ENCODE data around the gene APELA.
"Not testable (repeated sequence)": the region's sequence is repeated elsewhere in the genome, so short reads cannot be mapped to it uniquely, and the experiment has no call there.

The APELA gene

DNA sequence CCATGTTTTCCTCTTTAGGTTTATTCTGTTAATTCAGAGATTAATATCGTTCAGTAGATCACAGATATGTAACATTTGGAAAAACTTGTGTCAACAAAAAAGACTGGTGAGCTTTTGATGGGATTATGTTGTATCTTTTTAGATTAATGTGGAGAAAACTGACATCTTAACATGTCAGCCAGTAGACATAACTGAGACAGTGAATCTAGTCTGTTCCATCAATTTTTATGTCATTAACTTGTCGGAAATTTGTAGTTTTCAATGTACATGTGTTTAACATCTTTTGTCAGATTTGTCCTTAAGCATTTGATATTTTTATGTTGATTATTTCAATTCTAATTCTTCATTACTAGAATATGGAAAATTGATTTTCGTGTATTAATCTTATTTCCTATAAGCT lies 42.0 kb downstream of the APELA start:
- Histone ChIP-seq H3K27ac (no peak overlapping the region), H3K4me3 (no peak overlapping the region)

GRCh38 chr4:164924670-164925238 lies 47.8 kb downstream of the APELA start:
- Histone ChIP-seq H3K27ac (no peak overlapping the region), H3K4me3 (no peak overlapping the region)

GRCh38 chr4:164926301-164926700 lies 49.3 kb downstream of the APELA start:
- Histone ChIP-seq H3K27ac (peak overlapping the region in 3 of 21 experiments; percentile 16 to 53 (median 26)), H3K4me3 (no peak overlapping the region)

DNA sequence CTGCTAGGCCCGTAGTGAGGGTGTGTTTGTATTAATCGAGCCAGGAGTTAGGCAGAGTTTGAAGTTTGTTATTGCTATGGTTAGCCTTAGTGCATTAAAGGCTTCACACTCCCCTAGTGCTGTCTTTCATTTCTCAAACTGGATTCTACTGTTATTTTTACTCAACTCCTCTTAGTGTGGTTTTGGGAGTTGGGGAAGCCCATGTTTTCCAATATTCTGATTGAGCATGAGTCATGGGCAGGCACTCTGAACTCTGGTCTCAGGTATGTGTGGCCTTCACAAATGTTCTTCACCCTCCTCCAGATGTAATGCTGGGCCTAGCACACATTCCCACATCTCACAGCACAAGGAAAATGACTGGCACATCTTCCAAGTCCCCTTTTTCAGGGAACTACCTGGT lies 50.1 kb downstream of the APELA start:
- not testable (repeated sequence) for H3K4me3 ChIP-seq
- H3K27ac ChIP-seq, result peak overlapping the region in 5 of 21 experiments; percentile 16 to 53 (median 26)

DNA sequence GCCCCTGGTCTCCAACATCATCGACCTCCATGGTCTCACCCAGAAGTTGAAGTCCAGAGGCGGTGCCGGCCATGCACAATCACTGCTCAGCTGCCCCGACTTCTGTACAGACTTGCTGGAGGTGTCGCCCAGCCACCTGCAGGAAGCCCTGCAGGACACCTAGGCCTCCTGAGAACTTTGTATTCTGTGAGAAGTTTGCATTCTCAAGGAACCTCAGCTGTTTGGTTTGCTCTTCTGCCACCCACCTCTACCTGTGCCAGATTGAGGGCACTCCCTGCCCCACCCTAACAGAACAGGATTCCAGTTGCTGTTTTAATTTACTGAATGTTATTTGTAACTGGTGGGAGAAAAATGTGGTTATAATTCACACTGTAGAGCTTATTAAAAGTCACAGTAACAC lies 53.7 kb downstream of the APELA start:
- H3K27ac ChIP-seq, result no peak overlapping the region

GRCh38 chr4:164931551-164932324 lies 54.8 kb downstream of the APELA start:
- Histone ChIP-seq H3K27ac (no peak overlapping the region), H3K4me3 (no peak overlapping the region)

More for the DNA sequence above, 53.7 kb downstream of the APELA start:
- no peak overlapping the region for H3K4me3 ChIP-seq

DNA sequence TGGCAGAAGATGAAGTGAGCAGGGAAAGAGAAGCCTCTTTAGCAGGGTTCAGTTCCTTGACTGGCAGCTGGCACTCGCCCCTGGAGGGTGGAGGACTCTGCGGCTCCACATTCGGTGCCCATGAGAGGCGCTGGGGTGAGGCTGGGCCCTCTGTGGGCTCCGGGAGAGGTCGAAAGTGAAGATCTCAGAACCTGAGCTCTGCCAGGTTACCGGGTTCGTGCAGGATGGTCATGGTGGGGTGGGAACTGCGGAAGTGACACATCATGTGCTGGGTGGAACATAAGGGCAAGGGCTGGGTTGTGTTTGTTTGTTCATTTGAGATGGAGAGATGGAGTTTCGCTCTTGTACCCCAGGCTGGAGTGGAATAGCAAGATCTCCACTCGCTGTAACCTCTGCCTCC lies 56.3 kb downstream of the APELA start:
- Histone ChIP-seq H3K4me3 (no peak overlapping the region), H3K27ac (no peak overlapping the region)

- no peak overlapping the region for H3K4me3 ChIP-seq
Observed at GRCh38 chr4:164935363-164935762, 58.4 kb downstream of the APELA start.

GRCh38 chr4:164935865-164936606 lies 59.1 kb downstream of the APELA start:
- H3K27ac ChIP-seq, result not testable (repeated sequence)

More at GRCh38 chr4:164935363-164935762, 58.4 kb downstream of the APELA start:
- no peak overlapping the region for H3K27ac ChIP-seq

DNA sequence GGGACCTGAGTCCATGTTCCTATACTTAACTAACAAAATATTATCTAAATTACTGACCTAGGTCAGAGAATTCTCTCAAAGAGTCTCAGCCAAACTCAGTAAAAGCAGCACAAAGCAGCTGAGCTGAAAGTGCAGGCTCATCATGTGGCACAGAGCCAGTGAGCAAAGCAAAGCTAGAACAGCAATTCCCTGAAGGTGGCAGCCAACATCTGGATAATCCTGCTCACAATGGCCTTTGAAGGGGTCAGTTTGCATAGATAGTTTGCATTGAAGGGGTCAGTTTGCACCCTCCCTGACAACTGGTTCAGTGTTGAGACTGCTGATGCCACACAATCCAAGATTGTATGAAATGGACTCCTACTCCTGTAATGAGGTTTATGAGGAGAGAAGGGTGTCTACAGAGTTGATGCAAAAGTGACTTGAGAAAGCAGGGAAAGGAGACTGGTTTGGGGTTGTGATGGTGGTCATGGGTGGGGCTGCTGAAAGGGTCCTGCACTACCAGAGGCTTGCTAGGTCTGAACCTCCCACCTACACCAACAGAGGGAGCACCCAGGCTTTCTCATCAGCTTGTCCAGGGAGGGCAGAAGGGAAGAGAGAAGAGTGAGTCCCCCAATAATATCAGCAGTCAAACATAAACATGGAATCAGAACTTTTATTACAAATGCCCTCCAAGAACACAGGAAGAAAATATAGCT lies 60.7 kb downstream of the APELA start:
- no peak overlapping the region for H3K27ac ChIP-seq
- no peak overlapping the region for H3K4me3 ChIP-seq

More at GRCh38 chr4:164935865-164936606, 59.1 kb downstream of the APELA start:
- H3K4me3 ChIP-seq, result not testable (repeated sequence)

DNA sequence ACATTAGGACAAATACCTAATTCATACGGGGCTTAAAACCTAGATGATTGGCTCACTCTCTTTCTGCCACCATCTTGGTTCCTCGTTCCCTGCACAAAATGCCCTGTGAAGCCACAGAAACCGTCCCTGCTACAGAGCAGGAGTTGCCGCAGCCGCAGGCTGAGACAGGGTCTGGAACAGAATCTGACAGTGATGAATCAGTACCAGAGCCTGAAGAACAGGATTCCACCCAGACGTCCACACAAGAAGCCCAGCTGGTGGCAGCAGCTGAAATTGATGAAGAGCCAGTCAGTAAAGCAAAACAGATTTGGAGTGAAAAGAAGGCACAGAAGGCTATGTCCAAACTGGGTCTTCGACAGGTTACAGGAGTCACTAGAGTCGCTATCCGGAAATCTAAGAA lies 66.2 kb downstream of the APELA start:
- Histone ChIP-seq H3K4me3 (no peak overlapping the region), H3K27ac (no peak overlapping the region)

DNA sequence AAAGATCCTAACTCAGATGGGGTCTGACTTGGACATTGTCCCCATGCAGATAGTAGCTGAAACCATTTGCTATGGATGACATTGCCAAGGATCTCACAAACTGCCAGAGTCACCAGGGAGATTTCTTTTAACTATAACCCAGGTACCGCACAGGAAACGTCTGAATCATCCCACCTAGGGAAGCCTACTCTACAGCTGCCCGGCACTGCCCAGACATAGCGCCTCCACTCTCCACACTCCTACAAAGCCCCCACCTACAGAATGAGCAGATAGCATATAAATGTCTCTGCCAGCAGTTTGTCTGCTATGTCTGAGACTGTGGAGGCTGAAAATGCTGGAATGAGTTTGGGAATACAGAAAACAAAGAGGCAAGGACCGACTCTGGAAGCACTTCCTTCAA lies 68.2 kb downstream of the APELA start:
- Histone ChIP-seq H3K27ac (no peak overlapping the region), H3K4me3 (no peak overlapping the region)

DNA sequence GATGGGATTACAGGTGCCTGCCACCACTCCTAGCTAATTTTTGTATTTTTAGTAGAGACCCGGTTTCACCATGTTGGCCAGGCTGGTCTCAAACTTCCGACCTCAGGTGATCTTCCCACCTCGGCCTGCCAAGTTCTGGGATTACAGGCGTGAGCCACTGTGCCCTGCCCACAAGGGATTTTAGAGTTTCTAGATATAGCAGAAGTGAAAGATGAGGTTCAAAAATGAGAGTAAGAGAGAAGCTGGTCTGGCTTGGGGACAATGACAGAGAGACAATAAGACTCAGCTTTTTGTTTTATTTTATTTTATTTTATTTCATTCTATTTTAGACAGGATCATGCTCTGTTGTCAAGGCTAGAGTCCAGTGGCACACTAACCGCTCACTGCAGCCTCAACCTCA lies 69.8 kb downstream of the APELA start:
- no peak overlapping the region for H3K4me3 ChIP-seq
- H3K27ac ChIP-seq, result no peak overlapping the region
